MCF 10A (cell line): ENCODE measurements around the gene RGMA. TPM values are rescaled to one million over a fixed set of nuclear protein-coding genes. Genes with fewer than 3 reads are reported as not detected.

Source experiments
- BruUV-seq: library from RNA; stranded (reverse); fragments of 400-500 nt; replicated peaks from 2 replicates; lab custom pipeline; 2021; lab: Mats Ljungman, UMichigan
- CTCF ChIA-PET: fragments of 300-600 bp; sonication (Branson Sonifier 250); formaldehyde crosslinking; extraction: SDS; loops from one replicate; lab custom pipeline; 2021; ENCODE audit warnings: antibody characterized with exemption, inconsistent platforms; lab: Yijun Ruan, JAX
- POLR2A ChIA-PET: fragments of 300-600, 350-650 bp; sonication (Branson Sonifier 250); formaldehyde crosslinking; extraction: SDS; loops from one replicate; lab custom pipeline; 2020; ENCODE audit warnings: antibody characterized with exemption, inconsistent platforms; lab: Yijun Ruan, JAX
- DNase-seq: peaks from one replicate; pipeline ENCODE4 v3.0.0-alpha.2; 2018; ENCODE audit not compliant: unreplicated experiment
- H3K27ac Mint-ChIP-seq: one replicate; pipeline ENCODE4 v1.8.0; 2022; ENCODE audit warnings: mild to moderate bottlenecking, low read depth, mixed read lengths; ENCODE audit not compliant: unreplicated experiment
- H3K27me3 Mint-ChIP-seq: one replicate; pipeline ENCODE4 v1.8.0; 2022; ENCODE audit warnings: mixed read lengths; ENCODE audit not compliant: insufficient read depth, unreplicated experiment
- H3K36me3 Mint-ChIP-seq: one replicate; pipeline ENCODE4 v1.8.0; 2022; ENCODE audit warnings: mild to moderate bottlenecking, moderate library complexity, mixed read lengths; ENCODE audit not compliant: insufficient read depth, unreplicated experiment
- H3K4me1 Mint-ChIP-seq: one replicate; pipeline ENCODE4 v1.8.0; 2022; ENCODE audit warnings: mixed read lengths; ENCODE audit not compliant: insufficient read depth, unreplicated experiment
- H3K4me3 Mint-ChIP-seq: one replicate; pipeline ENCODE4 v1.8.0; 2022; ENCODE audit warnings: mild to moderate bottlenecking, moderate library complexity, mixed read lengths; ENCODE audit not compliant: unreplicated experiment
- H3K9me3 Mint-ChIP-seq: one replicate; pipeline ENCODE4 v1.8.0; 2022; ENCODE audit warnings: mixed read lengths; ENCODE audit not compliant: unreplicated experiment
- CTCF ChIP-seq: fragments of 200-600 bp; IDR thresholded peaks from one replicate; pipeline ENCODE4 v1.8.0; 2022; ENCODE audit warnings: antibody characterized with exemption, mild to moderate bottlenecking; ENCODE audit not compliant: unreplicated experiment
- intact Hi-C: fragments of 100-400 bp; cut with micrococcal nuclease; formaldehyde crosslinking; loops from 2 replicates; pipeline ENCODE4 v1.14.1; 2022
- total RNA-seq: library from RNA; stranded (reverse); gene quantifications from 2 replicates; pipeline ENCODE4 v1.2.3, GENCODE V29; 2022

The RGMA gene
- total RNA-seq, 1 experiment from 2014 or later, result 0.51 TPM

- Mint-ChIP-seq H3K9me3 (no peaks in the 10 kb centered on the region), H3K36me3 (peaks cover 4% of the 10 kb centered on the region), H3K4me3 (peak overlapping the region; percentile 88), H3K4me1 (peaks cover 13% of the 10 kb centered on the region), H3K27ac (peak overlapping the region; percentile 27), H3K27me3 (no peaks in the 10 kb centered on the region)
- DNase-seq, result peak; percentile 32
- POLR2A ChIA-PET, result interaction anchor here (0.8 to 1.2 kb wide), 2 partner anchors 34 to 43 kb away, joined by 5 to 8 read pairs; no protein-coding TSS in a partner anchor
- BruUV-seq, result no TSS peak
- CTCF ChIA-PET, result interaction anchor here (0.6 to 1.6 kb wide), 3 partner anchors 16 to 794 kb away, joined by 3 to 6 read pairs (median 3); no protein-coding TSS in a partner anchor
- TF ChIP-seq CTCF, result no peak
- intact Hi-C loops, result no loop called here
These were observed 17.0 kb downstream of the RGMA start for GRCh38 chr15:93072011-93072410.

- Mint-ChIP-seq H3K9me3 (no peaks in the 10 kb centered on the region), H3K36me3 (peaks cover 4% of the 10 kb centered on the region), H3K4me1 (peaks cover 16% of the 10 kb centered on the region), H3K27me3 (no peaks in the 10 kb centered on the region), H3K4me3 (peak overlapping the region; percentile 88), H3K27ac (peak overlapping the region; percentile 27)
- BruUV-seq, result no TSS peak
- DNase-seq, result no peak
- ChIA-PET POLR2A (interaction anchor here (0.7 kb wide), 1 partner anchor 13 kb away, joined by 3 read pairs; no protein-coding TSS in a partner anchor), CTCF (interaction anchor here (0.6 to 1.6 kb wide), 3 partner anchors 17 to 794 kb away, joined by 3 to 6 read pairs (median 3); no protein-coding TSS in a partner anchor)
- intact Hi-C loops, result no loop called here
- TF ChIP-seq CTCF, result no peak
These were observed 17.5 kb downstream of the RGMA start for GRCh38 chr15:93071469-93071936.

GRCh38 chr15:93070551-93071296, 18.3 kb downstream of the RGMA start:
- H3K27ac Mint-ChIP-seq, result no peak overlapping the region
- CTCF ChIA-PET, result interaction anchor here (0.6 to 1.6 kb wide), 3 partner anchors 17 to 454 kb away, joined by 3 to 7 read pairs (median 6); no protein-coding TSS in a partner anchor
- H3K36me3 Mint-ChIP-seq, result peaks cover 2% of the 10 kb centered on the region

More at GRCh38 chr15:93070551-93071296, 18.3 kb downstream of the RGMA start:
- intact Hi-C loops, result no loop called here
- H3K9me3 Mint-ChIP-seq, result no peaks in the 10 kb centered on the region
- POLR2A ChIA-PET, result interaction anchor here (0.7 kb wide), 2 partner anchors 12 to 24 kb away, joined by 3 to 4 read pairs; no protein-coding TSS in a partner anchor
- TF ChIP-seq CTCF, result no peak
- DNase-seq, result no peak
- BruUV-seq, result no TSS peak
- peaks cover 10% of the 10 kb centered on the region for H3K4me1 Mint-ChIP-seq
- H3K27me3 Mint-ChIP-seq, result no peaks in the 10 kb centered on the region
- H3K4me3 Mint-ChIP-seq, result no peak overlapping the region
